Omental fat pad (tissue), 4 donors: Measurements from ENCODE around the gene SMG6. TPM values are rescaled to one million over a fixed set of nuclear protein-coding genes. Genes with fewer than 3 reads are reported as not detected.

Experiments
- ATAC-seq: fragments of 150-250 bp; one replicate; pipeline ENCODE4 v1.9.1; 2016; ENCODE audit warnings: mild to moderate bottlenecking, moderate library complexity; ENCODE audit not compliant: low FRiP score
- DNase-seq: peaks from one replicate; pipeline ENCODE4 v3.0.0-alpha.2; 2019; ENCODE audit warnings: low spot score
- CTCF ChIP-seq, 3 donors: fragments of 450-650 bp; IDR thresholded peaks; one replicate each; pipeline ENCODE4 v1.5.1; 2016 to 2017; ENCODE audit warnings: antibody characterized with exemption in 3 of 3, mild to moderate bottlenecking in 3 of 3, moderate library complexity in 2 of 3
- total RNA-seq, 4 donors: library from RNA; depleted of rRNA; stranded (reverse); fragments of >200 nt; gene quantifications; one replicate each; pipeline ENCODE4 v1.1.0, GENCODE V29; 2016

SMG6 gene
- total RNA-seq, 4 donors from 2014 or later = 19.1 to 36.1 (median 25.1) TPM

GRCh38 chr17:2157081-2157480 lies 146.5 kb downstream of the SMG6 start:
- no peak for DNase-seq

GRCh38 chr17:2156666-2157065 lies 146.9 kb downstream of the SMG6 start:
- DNase-seq (no peak), ATAC-seq (peak; percentile 2)
- no peak for TF ChIP-seq CTCF (IDR thresholded peaks at IDR 0.05)

More at GRCh38 chr17:2157081-2157480, 146.5 kb downstream of the SMG6 start:
- peak; percentile 19 for ATAC-seq
- no peak for TF ChIP-seq CTCF (IDR thresholded peaks at IDR 0.05)

GRCh38 chr17:2155573-2155972 lies 148.0 kb downstream of the SMG6 start:
- TF ChIP-seq CTCF (IDR thresholded peaks at IDR 0.05) = no peak
- ATAC-seq (no peak), DNase-seq (no peak)

- TF ChIP-seq CTCF (IDR thresholded peaks at IDR 0.05) = no peak
- DNase-seq (no peak), ATAC-seq (no peak)
Measured at GRCh38 chr17:2151358-2152033, 152.1 kb downstream of the SMG6 start.

GRCh38 chr17:2150806-2151205 lies 152.8 kb downstream of the SMG6 start:
- ATAC-seq (no peak), DNase-seq (no peak)
- TF ChIP-seq CTCF (IDR thresholded peaks at IDR 0.05) = no peak

GRCh38 chr17:2149934-2150333 lies 153.7 kb downstream of the SMG6 start:
- DNase-seq (no peak), ATAC-seq (no peak)
- TF ChIP-seq CTCF (IDR thresholded peaks at IDR 0.05) = no peak

- ATAC-seq = no peak
- DNase-seq = no peak
- no peak for TF ChIP-seq CTCF (IDR thresholded peaks at IDR 0.05)
Measured at GRCh38 chr17:2146132-2146871, 157.3 kb downstream of the SMG6 start.
